GM18867 (cell line): Measurements from ENCODE around the gene NR3C2.

Experiments used
- ATAC-seq: cut with Tn5 transposase; IDR thresholded peaks from one replicate; pipeline ENCODE4 v1.9.1; 2021; ENCODE audit warnings: mild to moderate bottlenecking, moderate library complexity; ENCODE audit not compliant: unreplicated experiment

NR3C2 gene

GRCh38 chr4:148057984-148058859, 384.0 kb downstream of the NR3C2 start:
- ATAC-seq, result no peak

- peak; percentile 26 for ATAC-seq
Measured at GRCh38 chr4:148057516-148057915, 384.7 kb downstream of the NR3C2 start.

- peak; percentile 80 for ATAC-seq
Measured at GRCh38 chr4:148056879-148057278, 385.3 kb downstream of the NR3C2 start.

- no peak for ATAC-seq
Measured at GRCh38 chr4:148055844-148056243, 386.4 kb downstream of the NR3C2 start.

GRCh38 chr4:148054275-148054674, 387.9 kb downstream of the NR3C2 start:
- ATAC-seq, result no peak

- no peak for ATAC-seq
Measured at GRCh38 chr4:148053298-148054003, 388.8 kb downstream of the NR3C2 start.

- ATAC-seq, result no peak
Measured at GRCh38 chr4:148052448-148052847, 389.8 kb downstream of the NR3C2 start.

GRCh38 chr4:148051403-148051802, 390.8 kb downstream of the NR3C2 start:
- no peak for ATAC-seq

- ATAC-seq, result no peak
Measured at GRCh38 chr4:148048598-148048997, 393.6 kb downstream of the NR3C2 start.

GRCh38 chr4:148044912-148045352, 397.3 kb downstream of the NR3C2 start:
- ATAC-seq, result peak; percentile 90

GRCh38 chr4:148044089-148044911, 397.9 kb downstream of the NR3C2 start:
- ATAC-seq, result peak; percentile 14

- no peak for ATAC-seq
Measured at GRCh38 chr4:148041606-148042329, 400.4 kb downstream of the NR3C2 start.

- no peak for ATAC-seq
Measured at GRCh38 chr4:148034813-148035212, 407.4 kb downstream of the NR3C2 start.

- no peak for ATAC-seq
Measured at GRCh38 chr4:148030193-148030873, 411.9 kb downstream of the NR3C2 start.

GRCh38 chr4:148029781-148030180, 412.4 kb downstream of the NR3C2 start:
- no peak for ATAC-seq
